ENCODE measurements around the gene ZNF276. TPM values are rescaled to one million over a fixed set of nuclear protein-coding genes. Genes with fewer than 3 reads are reported as not detected.
"Not testable (repeated sequence)": the region's sequence is repeated elsewhere in the genome, so short reads cannot be mapped to it uniquely, and the experiment has no call there.

ZNF276 gene
- total RNA-seq, 2 donors from 2014 or later = 36.0 to 72.1 TPM

GRCh38 chr16:89691986-89692569 is 29.3 kb upstream of the ZNF276 start:
- H3K27ac Mint-ChIP-seq = no peak overlapping the region
- H3K36me3 Mint-ChIP-seq = no peaks in the 10 kb centered on the region
- no peaks in the 10 kb centered on the region for H3K9me3 Mint-ChIP-seq
- H3K27me3 Mint-ChIP-seq = no peaks in the 10 kb centered on the region
- peak; percentile 44 for DNase-seq (ENCODE audit: low spot score)
- no peak overlapping the region for H3K4me3 Mint-ChIP-seq
- no peak for ATAC-seq
- peaks cover 12 to 16% of the 10 kb centered on the region in 2 donors for H3K4me1 Mint-ChIP-seq (ENCODE audit: low read depth in 2 of 2)

GRCh38 chr16:89693289-89693731 is 28.0 kb upstream of the ZNF276 start:
- no peaks in the 10 kb centered on the region for H3K9me3 Mint-ChIP-seq
- H3K4me3 Mint-ChIP-seq = no peak overlapping the region
- no peak for ATAC-seq
- no peaks in the 10 kb centered on the region for H3K27me3 Mint-ChIP-seq
- no peak for DNase-seq (ENCODE audit: low spot score)
- H3K4me1 Mint-ChIP-seq (ENCODE audit: low read depth in 2 of 2) = peaks cover 5 to 10% of the 10 kb centered on the region in 2 donors
- no peaks in the 10 kb centered on the region for H3K36me3 Mint-ChIP-seq
- no peak overlapping the region for H3K27ac Mint-ChIP-seq

- no peak overlapping the region for H3K4me3 Mint-ChIP-seq
- H3K4me1 Mint-ChIP-seq (ENCODE audit: low read depth in 2 of 2) = peaks cover 5 to 12% of the 10 kb centered on the region in 2 donors
- ATAC-seq (no peak), DNase-seq (ENCODE audit: low spot score) (peak; percentile 57)
- H3K36me3 Mint-ChIP-seq = no peaks in the 10 kb centered on the region
- H3K27me3 Mint-ChIP-seq = no peaks in the 10 kb centered on the region
- no peak overlapping the region for H3K27ac Mint-ChIP-seq
- no peaks in the 10 kb centered on the region for H3K9me3 Mint-ChIP-seq
These were observed 27.2 kb upstream of the ZNF276 start for GRCh38 chr16:89693931-89694783.

- peaks cover 5 to 13% of the 10 kb centered on the region in 2 donors for H3K4me1 Mint-ChIP-seq (ENCODE audit: low read depth in 2 of 2)
- DNase-seq (ENCODE audit: low spot score) = peak; percentile 34
- not testable (repeated sequence) for H3K36me3 Mint-ChIP-seq, ATAC-seq, H3K27me3 Mint-ChIP-seq, H3K9me3 Mint-ChIP-seq, H3K27ac Mint-ChIP-seq, H3K4me3 Mint-ChIP-seq
These were observed 26.6 kb upstream of the ZNF276 start for GRCh38 chr16:89694784-89695085.

- peak; percentile 55 for DNase-seq (ENCODE audit: low spot score)
- H3K4me1 Mint-ChIP-seq (ENCODE audit: low read depth in 2 of 2) = peaks cover 1 to 17% of the 10 kb centered on the region in 2 donors
These were observed 26.1 kb upstream of the ZNF276 start for GRCh38 chr16:89695086-89695874.

GRCh38 chr16:89695875-89696669 is 25.3 kb upstream of the ZNF276 start:
- H3K9me3 Mint-ChIP-seq = no peaks in the 10 kb centered on the region
- ATAC-seq (peak in 1 of 2 donors; percentile 0), DNase-seq (ENCODE audit: low spot score) (peak; percentile 56)
- H3K27me3 Mint-ChIP-seq = no peaks in the 10 kb centered on the region
- H3K4me1 Mint-ChIP-seq (ENCODE audit: low read depth in 2 of 2) = peaks cover 0 to 19% of the 10 kb centered on the region in 2 donors
- no peak overlapping the region for H3K27ac Mint-ChIP-seq
- no peaks in the 10 kb centered on the region for H3K36me3 Mint-ChIP-seq
- H3K4me3 Mint-ChIP-seq = no peak overlapping the region

More at GRCh38 chr16:89695086-89695874, 26.1 kb upstream of the ZNF276 start:
- no peaks in the 10 kb centered on the region for H3K36me3 Mint-ChIP-seq
- no peak overlapping the region for H3K4me3 Mint-ChIP-seq
- H3K27ac Mint-ChIP-seq = no peak overlapping the region
- no peak for ATAC-seq
- no peaks in the 10 kb centered on the region for H3K9me3 Mint-ChIP-seq
- H3K27me3 Mint-ChIP-seq = no peaks in the 10 kb centered on the region

GRCh38 chr16:89696670-89697128 is 24.6 kb upstream of the ZNF276 start:
- Mint-ChIP-seq H3K4me3 (no peak overlapping the region), H3K27ac (no peak overlapping the region)

GRCh38 chr16:89697161-89697615 is 24.1 kb upstream of the ZNF276 start:
- no peaks in the 10 kb centered on the region for H3K9me3 Mint-ChIP-seq
- H3K4me3 Mint-ChIP-seq = no peak overlapping the region
- H3K4me1 Mint-ChIP-seq (ENCODE audit: low read depth in 2 of 2) = peaks cover 0 to 19% of the 10 kb centered on the region in 2 donors
- H3K27ac Mint-ChIP-seq = no peak overlapping the region
- DNase-seq (ENCODE audit: low spot score) (no peak), ATAC-seq (no peak)
- no peaks in the 10 kb centered on the region for H3K36me3 Mint-ChIP-seq
- no peaks in the 10 kb centered on the region for H3K27me3 Mint-ChIP-seq

More at GRCh38 chr16:89696670-89697128, 24.6 kb upstream of the ZNF276 start:
- Mint-ChIP-seq H3K4me1 (ENCODE audit: low read depth in 2 of 2) (peaks cover 0 to 19% of the 10 kb centered on the region in 2 donors), H3K27me3 (no peaks in the 10 kb centered on the region), H3K9me3 (no peaks in the 10 kb centered on the region), H3K36me3 (no peaks in the 10 kb centered on the region)
- DNase-seq (ENCODE audit: low spot score) = peak; percentile 82
- peak; percentile 40 to 51 for ATAC-seq

- Mint-ChIP-seq H3K4me3 (no peak overlapping the region), H3K27ac (no peak overlapping the region), H3K4me1 (ENCODE audit: low read depth in 2 of 2) (peaks cover 0 to 19% of the 10 kb centered on the region in 2 donors), H3K9me3 (no peaks in the 10 kb centered on the region), H3K27me3 (no peaks in the 10 kb centered on the region), H3K36me3 (no peaks in the 10 kb centered on the region)
- DNase-seq (ENCODE audit: low spot score) (peak; percentile 56), ATAC-seq (no peak)
These were observed 23.6 kb upstream of the ZNF276 start for GRCh38 chr16:89697616-89698331.

- DNase-seq (ENCODE audit: low spot score); H3K36me3 Mint-ChIP-seq; H3K27me3 Mint-ChIP-seq; ATAC-seq; H3K9me3 Mint-ChIP-seq; H3K4me3 Mint-ChIP-seq; H3K27ac Mint-ChIP-seq: not testable (repeated sequence)
- peaks cover 0 to 19% of the 10 kb centered on the region in 2 donors for H3K4me1 Mint-ChIP-seq (ENCODE audit: low read depth in 2 of 2)
These were observed 22.6 kb upstream of the ZNF276 start for GRCh38 chr16:89698717-89699116.

GRCh38 chr16:89699629-89700099 is 21.7 kb upstream of the ZNF276 start:
- not testable (repeated sequence) for H3K27me3 Mint-ChIP-seq, H3K4me3 Mint-ChIP-seq, H3K9me3 Mint-ChIP-seq, ATAC-seq, H3K36me3 Mint-ChIP-seq
- H3K27ac Mint-ChIP-seq = peak overlapping the region in 1 of 2 donors; percentile 13
- peak; percentile 65 for DNase-seq (ENCODE audit: low spot score)
- H3K4me1 Mint-ChIP-seq (ENCODE audit: low read depth in 2 of 2) = peaks cover 0 to 19% of the 10 kb centered on the region in 2 donors

- Mint-ChIP-seq H3K27me3 (no peaks in the 10 kb centered on the region), H3K36me3 (no peaks in the 10 kb centered on the region), H3K27ac (peak overlapping the region in 1 of 2 donors; percentile 13), H3K4me3 (peak overlapping the region; percentile 45), H3K4me1 (ENCODE audit: low read depth in 2 of 2) (peaks cover 0 to 19% of the 10 kb centered on the region in 2 donors), H3K9me3 (no peaks in the 10 kb centered on the region)
- DNase-seq (ENCODE audit: low spot score) (peak; percentile 99), ATAC-seq (peak; percentile 55 to 77)
These were observed 21.2 kb upstream of the ZNF276 start for GRCh38 chr16:89700100-89700648.
